HCT116 (cell line): ENCODE data around the gene ATL2. TPM values are rescaled to one million over a fixed set of nuclear protein-coding genes. Genes with fewer than 3 reads are reported as not detected.
"Not testable (repeated sequence)": the region's sequence is repeated elsewhere in the genome, so short reads cannot be mapped to it uniquely, and the experiment has no call there.

Experiments used
- ATAC-seq: fragments of 200-7000 bp; cut with Tn5 transposase; 2 replicates; pipeline ENCODE4 v1.9.1; 2020; ENCODE audit warnings: mild to moderate bottlenecking, moderate library complexity
- BruUV-seq: library from RNA; stranded (reverse); fragments of 400-500 nt; replicated peaks from 2 replicates; lab custom pipeline; 2021; lab: Mats Ljungman, UMichigan
- CTCF ChIA-PET: fragments of 300-600 bp; sonication (Branson Sonifier 250); formaldehyde crosslinking; loops from one replicate; lab custom pipeline; 2021; ENCODE audit warnings: antibody characterized with exemption; lab: Charles Lee
- POLR2A ChIA-PET: fragments of 300-600, 350-600 bp; sonication (Branson Sonifier 250); formaldehyde crosslinking; loops from one replicate; lab custom pipeline; 2021; ENCODE audit warnings: antibody characterized with exemption; lab: Charles Lee
- RAD21 ChIA-PET, 2 experiments: fragments of 300-600 bp; sonication (Branson Sonifier 250); formaldehyde crosslinking; loops; one replicate each; lab custom pipeline; 2023; ENCODE audit warnings: low total read pairs in 2 of 2; ENCODE audit not compliant: uncharacterized antibody in 2 of 2, unreplicated experiment in 2 of 2, low non-redundant PET in 1 of 2; lab: Charles Lee
- DNase-seq: peaks from one replicate; pipeline ENCODE4 v3.0.0-alpha.2; 2010; ENCODE audit warnings: low read depth, low spot score
- H2AFZ ChIP-seq: fragments of 200-600 bp; shearing (Covaris generic), sonication (generic); 2 replicates; pipeline ENCODE4 v1.6.1; 2017; ENCODE audit warnings: low read depth, mixed run types, mixed read lengths, antibody characterized with exemption, low read length; ENCODE audit not compliant: poor library complexity, severe bottlenecking
- H3K27ac ChIP-seq: 2 replicates; pipeline ENCODE4 v1.5.1; 2012; ENCODE audit warnings: low read depth, low read length
- H3K27me3 ChIP-seq: fragments of 200-600 bp; sonication (generic); 2 replicates; pipeline ENCODE4 v1.6.1; 2016; ENCODE audit warnings: mixed run types, low read length, mixed read lengths; ENCODE audit not compliant: insufficient read depth
- H3K36me3 ChIP-seq, 2 experiments: fragments of 200-500 bp in 1 of 2; fragments of 200-600 bp in 1 of 2; sonication (Bioruptor generic) in 1 of 2; sonication (generic) in 1 of 2; 2 replicates each; pipeline versions ENCODE4 v1.5.1 to v1.6.1; 2014 to 2016; ENCODE audit warnings: low read length in 2 of 2, inconsistent platforms in 1 of 2, mixed read lengths in 1 of 2, mixed run types in 1 of 2; ENCODE audit not compliant: insufficient read depth in 2 of 2, control insufficient read depth in 1 of 2
- H3K4me1 ChIP-seq, 2 experiments: fragments of 200-600 bp in 1 of 2; sonication (generic) in 1 of 2; 2 replicates each; pipeline versions ENCODE4 v1.5.1 to v1.6.1; 2012 to 2017; ENCODE audit warnings: low read length in 2 of 2, inconsistent platforms in 1 of 2, mild to moderate bottlenecking in 1 of 2, mixed read lengths in 1 of 2, mixed run types in 1 of 2, moderate library complexity in 1 of 2; ENCODE audit not compliant: insufficient read depth in 2 of 2, control insufficient read depth in 1 of 2
- H3K4me2 ChIP-seq: fragments of 200-600 bp; sonication (generic); 2 replicates; pipeline ENCODE4 v1.6.1; 2017; ENCODE audit warnings: mixed run types, low read length, mixed read lengths
- H3K4me3 ChIP-seq, 2 experiments: fragments of 200-600 bp in 1 of 2; sonication (generic) in 1 of 2; replicated peaks in 1 of 2; 2 replicates each; pipeline ENCODE4 v1.5.1; 2011 to 2016; ENCODE audit warnings: low read length in 2 of 2, control low read depth in 1 of 2, low read depth in 1 of 2, mild to moderate bottlenecking in 1 of 2, mixed read lengths in 1 of 2, mixed run types in 1 of 2
- H3K79me2 ChIP-seq: fragments of 200-600 bp; sonication (generic); 2 replicates; pipeline ENCODE4 v1.6.1; 2017; ENCODE audit warnings: mild to moderate bottlenecking, mixed run types, low read length, moderate library complexity, mixed read lengths; ENCODE audit not compliant: insufficient read depth
- H3K9ac ChIP-seq: fragments of 200-600 bp; sonication (generic); 2 replicates; pipeline ENCODE4 v1.6.1; 2016; ENCODE audit warnings: low read length, mixed read lengths
- H3K9me2 ChIP-seq: fragments of 200-600 bp; sonication (generic), shearing (Covaris generic); 2 replicates; pipeline ENCODE4 v1.6.1; 2017; ENCODE audit warnings: mixed run types, mild to moderate bottlenecking, moderate library complexity; ENCODE audit not compliant: insufficient read depth
- H3K9me3 ChIP-seq, 2 experiments: fragments of 200-500 bp in 1 of 2; fragments of 200-600 bp in 1 of 2; sonication (Bioruptor generic) in 1 of 2; sonication (generic) in 1 of 2; 2 replicates each; pipeline ENCODE4 v1.6.1; 2014 to 2017; ENCODE audit warnings: low read length in 2 of 2, mixed read lengths in 2 of 2, inconsistent platforms in 1 of 2, low read depth in 1 of 2, mild to moderate bottlenecking in 1 of 2, mixed run types in 1 of 2, moderate library complexity in 1 of 2; ENCODE audit not compliant: control insufficient read depth in 1 of 2, insufficient read depth in 1 of 2
- H4K20me1 ChIP-seq: fragments of 200-600 bp; sonication (generic), shearing (Covaris generic); 2 replicates; pipeline ENCODE4 v1.6.1; 2017; ENCODE audit warnings: mixed run types, mild to moderate bottlenecking, moderate library complexity; ENCODE audit not compliant: insufficient read depth
- ATF3 ChIP-seq: IDR thresholded peaks from 2 replicates; pipeline ENCODE4 v1.6.1; 2012
- CBX3 ChIP-seq: IDR thresholded peaks from 2 replicates; pipeline ENCODE4 v1.6.1; 2012; ENCODE audit warnings: low read depth
- CEBPB ChIP-seq: IDR thresholded peaks from 2 replicates; pipeline ENCODE4 v1.6.1; 2012; ENCODE audit warnings: low read depth
- ELF1 ChIP-seq: IDR thresholded peaks from 2 replicates; pipeline ENCODE4 v1.6.1; 2012; ENCODE audit warnings: low read depth, borderline replicate concordance
- EZH2phosphoT487 ChIP-seq: fragments of 200-600 bp; IDR thresholded peaks from 2 replicates; pipeline ENCODE4 v1.6.1; 2018; ENCODE audit warnings: antibody characterized with exemption, borderline replicate concordance
- FOSL1 ChIP-seq: IDR thresholded peaks from 2 replicates; pipeline ENCODE4 v1.6.1; 2012; ENCODE audit warnings: low read depth
- JUND ChIP-seq: IDR thresholded peaks from 2 replicates; pipeline ENCODE4 v1.6.1; 2012
- MAX ChIP-seq: IDR thresholded peaks from 2 replicates; pipeline ENCODE4 v1.6.1; 2012
- POLR2A ChIP-seq: IDR thresholded peaks from 2 replicates; pipeline ENCODE4 v1.7.0; 2011; ENCODE audit warnings: borderline replicate concordance; ENCODE audit not compliant: insufficient read depth, insufficient read length; ENCODE audit errors: extremely low read depth
- POLR2AphosphoS5 ChIP-seq: IDR thresholded peaks from 2 replicates; pipeline ENCODE4 v1.6.1; 2011; ENCODE audit warnings: mild to moderate bottlenecking, low read depth, low read length, moderate library complexity
- RAD21 ChIP-seq: IDR thresholded peaks from 2 replicates; pipeline ENCODE4 v1.6.1; 2012; ENCODE audit warnings: low read depth, mild to moderate bottlenecking
- SP1 ChIP-seq: IDR thresholded peaks from 2 replicates; pipeline ENCODE4 v1.6.1; 2012; ENCODE audit warnings: low read depth
- TCF7L2 ChIP-seq: IDR thresholded peaks from 2 replicates; pipeline ENCODE4 v1.7.0; 2011; ENCODE audit warnings: borderline replicate concordance, inconsistent platforms; ENCODE audit not compliant: insufficient read depth, insufficient read length; ENCODE audit errors: extremely low read depth
- ZNF274 ChIP-seq: fragments of 200-500 bp; sonication (Bioruptor generic); IDR thresholded peaks from 2 replicates; pipeline ENCODE4 v1.6.1; 2014; ENCODE audit warnings: mild to moderate bottlenecking, low read depth, low read length, inconsistent platforms
- intact Hi-C: fragments of 100-400 bp; cut with micrococcal nuclease; formaldehyde crosslinking; loops from 2 replicates; pipeline ENCODE4 v1.10.0; 2022
- total RNA-seq: library from RNA; stranded (reverse); gene quantifications from one replicate; pipeline ENCODE4 v1.2.1, GENCODE V29; 2021; ENCODE audit not compliant: unreplicated experiment

ATL2 gene
- total RNA-seq, 1 experiment from 2014 or later: 80.7 TPM

DNA sequence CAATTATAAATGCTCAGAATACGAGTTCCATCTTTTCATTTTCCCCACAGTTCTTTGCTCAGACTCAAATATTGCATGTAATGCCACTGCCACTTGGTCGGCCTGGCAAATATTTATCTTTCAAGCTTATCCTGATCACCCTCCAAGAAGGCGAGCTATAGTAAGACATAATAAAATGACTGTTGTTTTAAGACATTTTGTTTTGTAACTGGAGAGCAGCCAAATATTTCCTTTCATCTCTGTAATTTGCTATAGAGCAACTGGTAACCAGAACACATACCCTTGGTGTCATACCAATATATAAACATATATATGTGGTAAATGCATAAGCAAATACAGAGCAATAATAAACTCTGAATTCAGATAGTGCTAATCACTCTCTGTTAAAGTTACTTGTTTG, 7.3 kb upstream of the ATL2 start:
- no peak for DNase-seq
- no peak overlapping the region for H3K4me2 ChIP-seq
- POLR2A ChIA-PET: no interaction called here

DNA sequence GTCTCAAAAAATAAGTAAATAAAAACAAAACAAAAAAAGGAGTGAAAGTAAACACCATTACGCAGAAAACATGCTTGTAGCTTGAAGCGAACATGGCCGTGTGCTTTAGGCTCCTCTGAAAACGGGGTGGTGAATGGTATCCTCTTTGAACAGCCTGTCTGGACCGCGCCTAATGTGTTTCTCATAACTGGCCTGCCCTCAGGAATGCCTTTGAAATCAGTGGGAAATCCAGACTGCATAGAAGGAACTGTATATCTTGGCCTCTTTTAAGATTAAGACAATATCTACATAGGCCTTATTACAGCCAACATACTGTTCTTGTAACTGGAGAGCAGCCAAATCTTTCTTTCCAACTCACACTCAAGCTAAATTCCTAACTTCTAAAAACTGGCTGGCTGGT, 6.7 kb upstream of the ATL2 start:
- RAD21 ChIA-PET, H3K27ac ChIP-seq, H3K79me2 ChIP-seq, H4K20me1 ChIP-seq, H3K4me1 ChIP-seq, H2AFZ ChIP-seq, H3K9ac ChIP-seq, H3K27me3 ChIP-seq, DNase-seq, CTCF ChIA-PET, H3K36me3 ChIP-seq, intact Hi-C loops, H3K9me2 ChIP-seq, POLR2A ChIA-PET, H3K4me2 ChIP-seq, H3K4me3 ChIP-seq, BruUV-seq, H3K9me3 ChIP-seq: not testable (repeated sequence)
- ATAC-seq: peak; percentile 53

More for the DNA sequence above, 7.3 kb upstream of the ATL2 start:
- Histone ChIP-seq H3K79me2 (no peaks in the 10 kb centered on the region), H3K9me3 (no peaks in the 10 kb centered on the region), H3K9me2 (no peaks in the 10 kb centered on the region), H4K20me1 (no peaks in the 10 kb centered on the region), H2AFZ (no peak overlapping the region), H3K27me3 (no peaks in the 10 kb centered on the region), H3K4me3 (no peak overlapping the region), H3K9ac (no peak overlapping the region), H3K36me3 (no peaks in the 10 kb centered on the region), H3K27ac (no peak overlapping the region), H3K4me1 (no peaks in the 10 kb centered on the region)
- no TSS peak for BruUV-seq
- TF ChIP-seq RAD21 (no peak), CEBPB (no peak), FOSL1 (no peak), MAX (no peak), ATF3 (no peak), ZNF274 (no peak), SP1 (no peak), JUND (no peak), POLR2AphosphoS5 (no peak), TCF7L2 (no peak), CBX3 (no peak), ELF1 (no peak), POLR2A (no peak), EZH2phosphoT487 (no peak)
- ATAC-seq: no peak
- intact Hi-C loops: no loop called here
- ChIA-PET RAD21 (no interaction called here), CTCF (no interaction called here)
